Measurements from ENCODE around the gene PLEKHG4B.
"Not testable (repeated sequence)": the region's sequence is repeated elsewhere in the genome, so short reads cannot be mapped to it uniquely, and the experiment has no call there.

Gene PLEKHG4B, protein sequence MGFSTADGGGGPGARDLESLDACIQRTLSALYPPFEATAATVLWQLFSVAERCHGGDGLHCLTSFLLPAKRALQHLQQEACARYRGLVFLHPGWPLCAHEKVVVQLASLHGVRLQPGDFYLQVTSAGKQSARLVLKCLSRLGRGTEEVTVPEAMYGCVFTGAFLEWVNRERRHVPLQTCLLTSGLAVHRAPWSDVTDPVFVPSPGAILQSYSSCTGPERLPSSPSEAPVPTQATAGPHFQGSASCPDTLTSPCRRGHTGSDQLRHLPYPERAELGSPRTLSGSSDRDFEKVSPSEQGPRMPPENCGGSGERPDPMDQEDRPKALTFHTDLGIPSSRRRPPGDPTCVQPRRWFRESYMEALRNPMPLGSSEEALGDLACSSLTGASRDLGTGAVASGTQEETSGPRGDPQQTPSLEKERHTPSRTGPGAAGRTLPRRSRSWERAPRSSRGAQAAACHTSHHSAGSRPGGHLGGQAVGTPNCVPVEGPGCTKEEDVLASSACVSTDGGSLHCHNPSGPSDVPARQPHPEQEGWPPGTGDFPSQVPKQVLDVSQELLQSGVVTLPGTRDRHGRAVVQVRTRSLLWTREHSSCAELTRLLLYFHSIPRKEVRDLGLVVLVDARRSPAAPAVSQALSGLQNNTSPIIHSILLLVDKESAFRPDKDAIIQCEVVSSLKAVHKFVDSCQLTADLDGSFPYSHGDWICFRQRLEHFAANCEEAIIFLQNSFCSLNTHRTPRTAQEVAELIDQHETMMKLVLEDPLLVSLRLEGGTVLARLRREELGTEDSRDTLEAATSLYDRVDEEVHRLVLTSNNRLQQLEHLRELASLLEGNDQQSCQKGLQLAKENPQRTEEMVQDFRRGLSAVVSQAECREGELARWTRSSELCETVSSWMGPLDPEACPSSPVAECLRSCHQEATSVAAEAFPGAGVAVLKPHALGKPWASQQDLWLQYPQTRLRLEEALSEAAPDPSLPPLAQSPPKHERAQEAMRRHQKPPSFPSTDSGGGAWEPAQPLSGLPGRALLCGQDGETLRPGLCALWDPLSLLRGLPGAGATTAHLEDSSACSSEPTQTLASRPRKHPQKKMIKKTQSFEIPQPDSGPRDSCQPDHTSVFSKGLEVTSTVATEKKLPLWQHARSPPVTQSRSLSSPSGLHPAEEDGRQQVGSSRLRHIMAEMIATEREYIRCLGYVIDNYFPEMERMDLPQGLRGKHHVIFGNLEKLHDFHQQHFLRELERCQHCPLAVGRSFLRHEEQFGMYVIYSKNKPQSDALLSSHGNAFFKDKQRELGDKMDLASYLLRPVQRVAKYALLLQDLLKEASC (N-terminal part only)

GRCh38 chr5:91556-92263 lies at the start of gene PLEKHG4B:
PLEKHG4B (plus strand) TSS chr5:92168; CDS start chr5:92232, 64 bp downstream.
- peak; percentile 60 for DNase-seq

DNA sequence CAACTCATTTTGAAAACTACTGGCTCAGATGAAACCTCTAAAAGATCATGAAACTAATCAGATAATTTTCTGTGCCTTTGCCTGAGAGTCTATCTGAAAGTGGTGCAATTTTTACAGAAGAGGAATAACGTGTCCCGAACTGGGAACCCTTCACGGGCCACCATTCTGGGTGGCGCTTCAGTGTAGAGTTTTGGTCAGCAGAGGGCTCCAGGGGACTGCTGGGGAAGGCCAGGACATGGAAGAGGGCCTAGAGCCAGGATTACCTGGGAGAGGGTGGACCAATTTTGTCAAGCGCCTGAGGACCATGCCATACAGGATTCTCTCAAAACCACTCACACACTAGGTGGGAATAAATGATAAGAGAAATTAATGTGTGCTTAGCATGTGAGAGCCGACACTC lies 49.7 kb upstream of the PLEKHG4B start:
- DNase-seq = peak; percentile 26

DNA sequence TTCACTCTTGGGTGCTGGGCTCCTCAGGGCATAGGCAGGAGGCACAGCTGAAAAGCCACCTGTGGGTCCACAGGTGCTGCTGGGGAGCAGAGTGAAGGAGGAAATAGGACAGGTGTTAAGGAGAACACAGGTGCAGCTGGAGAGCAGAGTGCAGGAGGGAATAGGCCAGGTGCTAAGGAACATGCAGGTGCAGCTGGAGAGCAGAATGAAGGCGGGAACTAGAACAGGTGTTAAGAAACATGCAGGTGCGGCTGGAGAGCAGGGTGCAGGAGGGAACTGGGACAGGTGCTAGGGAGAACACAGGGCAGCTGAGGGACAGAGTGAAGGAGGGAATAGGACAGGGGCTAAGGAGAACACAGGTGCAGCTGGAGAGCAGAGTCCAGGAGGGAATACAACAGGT lies 43.8 kb upstream of the PLEKHG4B start:
- DNase-seq = no peak

- DNase-seq = not testable (repeated sequence)
These were observed 42.4 kb upstream of the PLEKHG4B start for GRCh38 chr5:49530-49929.

DNA sequence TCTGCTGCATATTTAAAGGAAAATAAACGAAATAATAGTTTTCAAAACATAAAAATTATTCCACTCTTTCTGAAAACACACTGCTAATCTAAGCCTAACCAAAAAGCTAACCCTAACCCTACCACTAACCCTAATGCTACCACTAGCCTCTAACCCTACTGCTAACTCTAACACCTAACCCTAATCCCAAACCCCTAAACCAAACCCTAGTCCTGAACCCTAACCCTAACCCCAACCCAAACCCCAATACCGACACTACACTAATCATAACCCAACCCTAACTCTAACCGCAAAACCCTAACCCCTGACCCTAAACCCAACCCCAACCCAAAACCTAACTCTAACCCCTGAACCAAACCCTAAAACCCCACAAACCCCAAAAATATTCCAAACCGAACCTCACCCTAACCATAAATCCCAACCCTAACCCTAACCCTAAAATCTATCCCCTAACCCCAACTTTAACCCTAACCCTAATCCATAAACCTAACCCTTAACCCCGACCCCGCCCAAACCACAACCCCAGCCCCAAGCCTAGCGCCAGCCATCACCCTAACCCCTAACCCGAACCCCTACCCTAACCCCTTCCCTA lies 41.9 kb upstream of the PLEKHG4B start:
- DNase-seq = no peak

DNA sequence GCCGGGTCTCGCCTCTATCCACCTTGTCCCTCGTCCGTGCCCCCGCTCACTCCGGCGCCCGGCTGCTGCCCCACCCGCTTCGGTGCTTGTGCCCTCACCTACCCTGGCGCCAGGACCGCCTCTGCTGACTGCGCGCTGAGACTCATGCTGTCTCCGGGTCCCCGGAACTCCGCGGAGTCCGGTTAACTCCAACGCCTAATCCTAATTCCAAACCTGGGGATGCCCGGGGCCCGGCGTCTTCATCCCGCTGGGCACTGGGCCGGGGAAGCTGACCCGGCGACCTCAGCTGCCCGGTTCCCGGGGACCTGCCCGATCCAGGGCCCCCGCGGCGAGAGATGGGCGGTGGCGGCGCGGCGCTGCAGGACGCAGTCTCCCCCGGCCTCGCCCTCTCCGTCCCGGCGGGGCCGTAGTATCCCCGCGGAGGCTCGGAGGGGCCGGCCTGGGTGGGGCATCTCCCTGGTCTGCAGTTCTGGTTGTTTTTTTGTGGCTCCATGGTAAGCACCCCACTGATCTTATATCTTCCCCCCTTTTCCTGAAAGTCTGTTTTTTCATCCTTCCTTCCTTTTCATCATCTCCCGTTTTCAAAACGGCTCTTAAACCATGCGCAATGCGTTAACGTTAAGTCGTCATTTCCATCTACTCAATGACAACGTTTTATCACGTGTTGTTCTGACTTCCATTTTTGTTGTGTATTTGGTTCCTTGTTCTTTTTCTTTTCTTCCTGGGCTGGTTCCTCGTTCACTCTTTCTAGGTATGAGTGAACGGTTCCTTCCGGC lies 41.1 kb upstream of the PLEKHG4B start:
- DNase-seq = no peak

- DNase-seq = no peak
These were observed 40.5 kb upstream of the PLEKHG4B start for GRCh38 chr5:51500-51823.

GRCh38 chr5:53381-54174 lies 38.4 kb upstream of the PLEKHG4B start:
- peak; percentile 49 for DNase-seq

DNA sequence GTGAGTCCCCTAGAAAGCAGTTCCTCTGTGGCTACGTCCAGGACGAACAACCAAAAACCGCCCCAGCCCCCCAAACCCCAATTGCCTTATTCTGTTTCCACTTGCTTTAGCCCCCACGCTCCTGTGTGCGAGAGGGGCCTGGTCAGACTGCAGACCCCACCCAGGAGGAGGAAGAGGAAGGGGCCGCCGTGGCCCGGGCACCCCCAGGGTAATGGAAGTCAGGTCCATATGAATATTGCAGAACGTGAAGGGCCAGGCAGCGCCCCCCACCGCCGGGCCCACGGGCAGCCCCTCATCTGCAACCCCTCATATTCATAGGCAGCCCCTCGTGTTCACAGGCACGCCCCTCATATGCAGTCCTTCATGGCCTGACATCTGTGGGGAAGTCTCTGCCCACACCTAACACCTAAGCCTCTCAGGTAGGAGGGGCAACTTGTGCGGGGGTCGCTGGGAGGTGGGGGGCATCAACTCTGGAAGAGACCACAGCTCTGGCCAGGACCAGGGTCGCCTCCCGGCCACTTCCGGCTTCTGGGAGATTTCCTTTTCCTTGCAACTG lies 37.7 kb upstream of the PLEKHG4B start:
- no peak for DNase-seq

GRCh38 chr5:54876-55569 lies 36.9 kb upstream of the PLEKHG4B start:
- no peak for DNase-seq

- DNase-seq = peak; percentile 40
These were observed 35.2 kb upstream of the PLEKHG4B start for GRCh38 chr5:56561-57290.

GRCh38 chr5:60250-60649 lies 31.7 kb upstream of the PLEKHG4B start:
- not testable (repeated sequence) for DNase-seq

GRCh38 chr5:70440-70839 lies 21.5 kb upstream of the PLEKHG4B start:
- no peak for DNase-seq

DNA sequence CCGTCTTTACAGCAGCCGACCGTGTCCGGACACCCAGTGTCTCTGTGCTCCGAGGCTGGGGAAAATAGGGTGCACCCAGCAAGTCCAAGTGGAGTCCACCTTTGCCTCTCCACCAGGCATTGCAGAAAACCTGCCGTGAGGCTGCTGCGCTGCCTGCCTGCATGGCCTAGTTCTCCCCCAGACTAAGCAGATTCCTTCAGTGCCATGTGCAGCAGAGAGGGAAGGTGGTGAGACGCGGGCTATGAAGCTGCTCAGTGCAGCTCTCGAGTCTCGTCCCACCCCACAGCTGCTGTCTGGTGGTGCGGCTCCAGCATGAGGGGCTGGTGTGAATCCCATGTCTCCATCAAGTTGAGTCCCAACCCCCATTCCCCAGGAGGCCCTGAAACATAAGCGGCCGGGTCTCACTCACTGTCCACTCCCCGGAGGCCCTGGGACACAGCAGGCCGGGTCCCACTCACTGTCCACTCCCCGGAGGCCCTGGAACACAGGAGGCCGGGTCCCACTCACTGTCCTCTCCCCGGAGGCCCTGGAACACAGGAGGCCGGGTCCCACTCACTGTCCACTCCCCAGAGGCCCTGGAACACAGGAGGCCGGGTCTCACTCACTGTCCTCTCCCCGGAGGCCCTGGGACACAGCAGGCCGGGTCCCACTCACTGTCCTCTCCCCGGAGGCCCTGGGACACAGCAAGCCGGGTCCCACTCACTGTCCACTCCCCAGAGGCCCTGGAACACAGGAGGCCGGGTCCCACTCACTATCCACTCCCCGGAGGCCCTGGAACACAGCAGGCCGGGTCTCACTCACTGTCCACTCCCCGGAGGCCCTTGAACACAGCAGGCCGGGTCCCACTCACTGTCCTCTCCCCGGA lies 19.4 kb upstream of the PLEKHG4B start:
- DNase-seq = not testable (repeated sequence)

GRCh38 chr5:73181-73447 lies 18.9 kb upstream of the PLEKHG4B start:
- not testable (repeated sequence) for DNase-seq

- no peak for DNase-seq
These were observed 18.0 kb upstream of the PLEKHG4B start for GRCh38 chr5:73768-74502.

DNA sequence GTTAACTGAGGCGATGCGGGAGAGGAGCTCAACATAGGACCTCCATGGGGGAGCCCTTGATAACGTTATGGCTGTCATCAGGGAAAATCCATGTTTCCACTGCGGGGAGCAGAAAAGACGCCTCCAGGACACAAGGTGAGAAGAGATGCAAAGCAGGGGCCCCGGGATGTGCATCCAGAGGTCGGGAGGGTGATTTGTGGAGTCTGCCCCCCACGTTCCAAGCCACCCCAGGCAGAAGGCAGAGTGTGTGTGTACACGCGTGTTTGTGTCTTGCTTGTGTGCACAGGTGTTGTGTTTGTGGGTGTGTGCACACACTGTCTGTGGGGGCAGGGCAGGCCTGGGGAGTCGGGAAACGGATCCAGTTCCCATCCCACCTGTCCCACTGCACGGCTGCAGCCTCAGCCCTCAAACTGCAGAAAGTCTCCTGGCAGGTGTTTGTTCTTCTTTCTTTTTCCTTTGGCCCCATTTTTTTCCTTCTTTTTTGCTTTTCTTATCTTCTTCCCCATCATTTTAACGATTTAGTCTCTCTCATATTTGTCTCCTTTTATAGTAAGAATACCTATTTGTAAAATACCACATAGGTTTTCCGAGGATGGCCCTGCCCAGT lies 17.4 kb upstream of the PLEKHG4B start:
- DNase-seq = no peak

Data from fibroblast of skin of right biceps (primary cell).